HUDEP-2 (cell line): ENCODE measurements around the gene MNT.

Experiments
- DNase-seq, 76 experiments: peaks; one replicate each; lab custom pipeline; 2025; ENCODE audit not compliant: unreplicated experiment in 76 of 76; lab: John Stamatoyannopoulos, UW

MNT gene

GRCh38 chr17:2397247-2398171 lies 3.4 kb downstream of the MNT start:
- DNase-seq = peak in 1 of 76 experiments; percentile 6

GRCh38 chr17:2396568-2397246 lies 4.2 kb downstream of the MNT start:
- peak in 63 of 76 experiments; percentile 13 to 81 (median 57) for DNase-seq

- DNase-seq = no peak
Observed at GRCh38 chr17:2396192-2396567, 4.7 kb downstream of the MNT start.

GRCh38 chr17:2395258-2396181 lies 5.3 kb downstream of the MNT start:
- peak in 2 of 76 experiments; percentile 6 to 11 for DNase-seq

GRCh38 chr17:2394775-2395201 lies 6.1 kb downstream of the MNT start:
- DNase-seq = no peak

GRCh38 chr17:2393954-2394749 lies 6.7 kb downstream of the MNT start:
- DNase-seq = no peak

- DNase-seq = peak in 73 of 76 experiments; percentile 24 to 88 (median 72)
Observed at GRCh38 chr17:2393174-2393953, 7.5 kb downstream of the MNT start.

- peak in 74 of 76 experiments; percentile 50 to 95 (median 86) for DNase-seq
Observed at GRCh38 chr17:2392252-2393173, 8.3 kb downstream of the MNT start.

- DNase-seq = no peak
Observed at GRCh38 chr17:2391597-2392251, 9.1 kb downstream of the MNT start.

- DNase-seq = no peak
Observed at GRCh38 chr17:2390199-2390836, 10.5 kb downstream of the MNT start.

GRCh38 chr17:2388683-2389055 lies 12.2 kb downstream of the MNT start:
- DNase-seq = no peak

GRCh38 chr17:2388020-2388682 lies 12.7 kb downstream of the MNT start:
- DNase-seq = no peak

GRCh38 chr17:2387086-2388019 lies 13.5 kb downstream of the MNT start:
- DNase-seq = no peak

- no peak for DNase-seq
Observed at GRCh38 chr17:2386400-2387085, 14.3 kb downstream of the MNT start.
